H1 (cell line): ENCODE data around the gene C20orf202. TPM values are rescaled to one million over a fixed set of nuclear protein-coding genes. Genes with fewer than 3 reads are reported as not detected.
A peak's percentile ranks its signal among the peaks of the same experiment; 100 is the strongest.

Experiments used
- ATF2 ChIP-seq: IDR thresholded peaks from 2 replicates; pipeline ENCODE4 v1.6.1; 2012; ENCODE audit warnings: low read length, inconsistent platforms
- ATF3 ChIP-seq: IDR thresholded peaks from 2 replicates; pipeline ENCODE4 v1.6.1; 2011; ENCODE audit warnings: low read depth, mild to moderate bottlenecking, low read length; ENCODE audit not compliant: insufficient read depth
- BACH1 ChIP-seq: IDR thresholded peaks from 2 replicates; pipeline ENCODE4 v1.6.1; 2012; ENCODE audit warnings: low read length, improper control_type of control experiment
- CBX5 ChIP-seq: fragments of 300-800, 300-1000 bp; sonication (generic); IDR thresholded peaks from 2 replicates; pipeline ENCODE4 v1.7.1; 2016; ENCODE audit warnings: antibody characterized with exemption, low read length, low read depth
- CBX8 ChIP-seq: fragments of 300-800, 300-1000 bp; sonication (generic); IDR thresholded peaks from 2 replicates; pipeline ENCODE4 v1.7.1; 2016; ENCODE audit warnings: low read depth, low read length, borderline replicate concordance
- CEBPB ChIP-seq: IDR thresholded peaks from 2 replicates; pipeline ENCODE4 v1.6.1; 2012; ENCODE audit warnings: low read depth, low read length
- CHD2 ChIP-seq: IDR thresholded peaks from 2 replicates; pipeline ENCODE4 v1.6.1; 2012; ENCODE audit warnings: low read length, improper control_type of control experiment
- CREB1 ChIP-seq: IDR thresholded peaks from 2 replicates; pipeline ENCODE4 v1.6.1; 2012; ENCODE audit warnings: inconsistent platforms
- E2F6 ChIP-seq: IDR thresholded peaks from 2 replicates; pipeline ENCODE4 v1.6.1; 2012; ENCODE audit warnings: inconsistent platforms
- HDAC2 ChIP-seq, 2 experiments: fragments of 300-600 bp in 1 of 2; sonication (generic) in 1 of 2; IDR thresholded peaks; 2 replicates each; pipeline ENCODE4 v1.6.1; 2011 to 2012; ENCODE audit warnings: low read depth in 2 of 2, low read length in 2 of 2, mild to moderate bottlenecking in 2 of 2, moderate library complexity in 2 of 2, borderline replicate concordance in 1 of 2, inconsistent platforms in 1 of 2
- MAX ChIP-seq: IDR thresholded peaks from 2 replicates; pipeline ENCODE4 v1.6.1; 2012; ENCODE audit warnings: inconsistent platforms
- POLR2AphosphoS5 ChIP-seq: IDR thresholded peaks from 2 replicates; pipeline ENCODE4 v1.6.1; 2011; ENCODE audit warnings: low read depth, low read length
- POU5F1 ChIP-seq: IDR thresholded peaks from 2 replicates; pipeline ENCODE4 v1.6.1; 2011; ENCODE audit warnings: low read depth, mild to moderate bottlenecking, low read length, moderate library complexity
- SIRT6 ChIP-seq: IDR thresholded peaks from one replicate; pipeline ENCODE4 v1.7.1; 2012; ENCODE audit warnings: low read length, inconsistent platforms
- SIX5 ChIP-seq: IDR thresholded peaks from 2 replicates; pipeline ENCODE4 v1.6.1; 2011; ENCODE audit warnings: mild to moderate bottlenecking, low read depth, low read length
- SP1 ChIP-seq: IDR thresholded peaks from 2 replicates; pipeline ENCODE4 v1.6.1; 2011; ENCODE audit warnings: low read depth, low read length
- SUZ12 ChIP-seq: fragments of 200-600 bp; sonication (generic); IDR thresholded peaks from 2 replicates; pipeline ENCODE4 v1.6.1; 2012; ENCODE audit warnings: mild to moderate bottlenecking, inconsistent platforms, low read length, moderate library complexity, mixed read lengths
- TAF1 ChIP-seq: IDR thresholded peaks from 2 replicates; pipeline ENCODE4 v1.6.1; 2011; ENCODE audit warnings: mild to moderate bottlenecking, low read depth, low read length
- TCF12 ChIP-seq: IDR thresholded peaks from 2 replicates; pipeline ENCODE4 v1.6.1; 2011; ENCODE audit warnings: low read depth, mild to moderate bottlenecking, low read length
- TEAD4 ChIP-seq: IDR thresholded peaks from 2 replicates; pipeline ENCODE4 v1.6.1; 2012; ENCODE audit warnings: low read depth, low read length, inconsistent platforms, mixed read lengths
- USF2 ChIP-seq: IDR thresholded peaks from 2 replicates; pipeline ENCODE4 v1.6.1; 2011; ENCODE audit warnings: low read length, improper control_type of control experiment
- polyA plus RNA-seq, 7 experiments: library from polyadenylated mRNA; depleted of rRNA in 3 of 7; stranded (reverse) in 5 of 7; unstranded in 2 of 7; fragments of >200 nt in 5 of 7; fragments of 200-250 nt in 2 of 7; gene quantifications; 1 replicate in 5 of 7; 2 replicates in 1 of 7; 4 replicates in 1 of 7; pipeline versions ENCODE4 v1.2.1 to v1.2.3, GENCODE V29; 2011 to 2013; ENCODE audit warnings: missing spikeins in 2 of 7, mixed read lengths in 2 of 7
- total RNA-seq: library from RNA; stranded (reverse); fragmentation: NEBNext Ultra II Directional; extraction: Animal tissue kit (Norgen Biotek cat#: 25700); gene quantifications from 2 replicates; pipeline ENCODE4 v1.2.1, GENCODE V29; 2021

The C20orf202 gene
- total and polyA plus RNA-seq, 2 of the 8 experiments (the other 6 are each of a cell fraction or from before 2014, with no cell fraction given): 0.12 TPM; not detected in 1

GRCh38 chr20:1184638-1185315, 18.5 kb upstream of the C20orf202 start, which contains the start of gene TMEM74B (continued):
- TF ChIP-seq MAX (0 out of 2 replicates have a peak, but pooled peaks have one; percentile 56), E2F6 (0 out of 2 replicates have a peak, but pooled peaks have one; percentile 10), SP1 (no peak), TAF1 (no peak), CBX5 (no peak), TCF12 (no peak), POU5F1 (no peak), SIX5 (no peak), CEBPB (no peak), ATF2 (no peak), SUZ12 (peak; percentile 68; the same call in 1 of the 2 replicates), POLR2AphosphoS5 (no peak), CBX8 (no peak), HDAC2 (IDR thresholded peaks at IDR 0.05; ENCODE audit: borderline replicate concordance in 1 of 2, low read depth in 2 of 2, low read length in 2 of 2) (no peak), SIRT6 (no peak), ATF3 (no peak), USF2 (no peak), TEAD4 (no peak), CREB1 (0 out of 2 replicates have a peak, but pooled peaks have one; percentile 31), CHD2 (no peak), BACH1 (no peak)
